ENCODE measurements around the gene NLGN1. TPM values are rescaled to one million over a fixed set of nuclear protein-coding genes. Genes with fewer than 3 reads are reported as not detected.

The NLGN1 gene
- total and polyA plus RNA-seq, 2 experiments from 2014 or later, result 14.3 to 20.1 TPM

- Histone ChIP-seq H3K27ac (peak overlapping the region; percentile 12), H3K27me3 (replicated peaks; ENCODE audit: insufficient read depth) (no peaks in the 10 kb centered on the region), H3K4me3 (no peak overlapping the region), H3K79me2 (ENCODE audit: insufficient read depth) (no peaks in the 10 kb centered on the region), H3K4me1 (ENCODE audit: insufficient read depth) (peaks cover 78% of the 10 kb centered on the region), H2AFZ (no peak overlapping the region), H3K9me2 (ENCODE audit: insufficient read depth) (no peaks in the 10 kb centered on the region), H3K9ac (no peak overlapping the region), H3K4me2 (ENCODE audit: unreplicated experiment) (no peak overlapping the region), H3K36me3 (ENCODE audit: low read depth) (no peaks in the 10 kb centered on the region), H4K20me1 (ENCODE audit: insufficient read depth) (no peaks in the 10 kb centered on the region), H3K9me3 (ENCODE audit: low read depth) (no peaks in the 10 kb centered on the region), H3F3A (ENCODE audit: insufficient read depth) (peaks cover 43% of the 10 kb centered on the region)
- TF ChIP-seq EZH2phosphoT487 (IDR thresholded peaks at IDR 0.05; ENCODE audit: insufficient read depth, low read depth) (no peak), EZH2 (IDR thresholded peaks at IDR 0.05; ENCODE audit: insufficient read depth, poor library complexity, severe bottlenecking) (no peak)
- in situ Hi-C loops (cut with MboI), result no loop called here
- DNase-seq, result peak; percentile 78
- 28 to 30% methylated on average over 4 of the region's 4 CpGs for WGBS, 2 experiments (ENCODE audit: low coverage in 1 of 2, low lambda C conversion rate in 2 of 2, missing lambda C conversion rate in 2 of 2)
Measured at GRCh38 chr3:173745952-173746682, 348.6 kb downstream of the NLGN1 start.

DNA sequence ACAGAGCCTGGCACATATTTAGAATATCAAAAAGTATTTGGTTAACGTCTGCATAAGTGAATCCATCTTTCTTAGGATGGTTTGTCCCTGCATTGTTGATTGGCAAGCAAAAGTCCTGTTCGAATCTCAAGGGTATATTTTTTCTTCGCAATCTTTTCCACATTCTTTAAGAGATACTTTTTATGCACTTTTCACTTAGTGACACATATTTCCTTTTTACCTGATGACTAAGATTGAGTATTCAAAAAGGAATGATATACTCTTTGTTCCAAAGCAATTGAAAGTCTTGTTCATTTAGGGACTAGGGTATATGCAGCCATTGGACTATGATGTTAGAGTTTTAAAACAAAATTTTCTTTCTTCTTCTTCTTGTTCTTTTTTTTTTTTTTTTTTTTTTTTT lies 349.9 kb downstream of the NLGN1 start:
- no peaks in the 10 kb centered on the region for H3K27me3 ChIP-seq (replicated peaks; ENCODE audit: insufficient read depth)
- H3K4me1 ChIP-seq (ENCODE audit: insufficient read depth), result peaks cover 70% of the 10 kb centered on the region
- no peaks in the 10 kb centered on the region for H3K9me3 ChIP-seq (ENCODE audit: low read depth)
- H3K9me2 ChIP-seq (ENCODE audit: insufficient read depth), result no peaks in the 10 kb centered on the region
- no peaks in the 10 kb centered on the region for H3K79me2 ChIP-seq (ENCODE audit: insufficient read depth)
- 22 to 23% methylated on average over 3 of the region's 3 CpGs for WGBS, 2 experiments (ENCODE audit: low coverage in 1 of 2, low lambda C conversion rate in 2 of 2, missing lambda C conversion rate in 2 of 2)
- peak; percentile 64 for DNase-seq
- no peak for TF ChIP-seq EZH2 (IDR thresholded peaks at IDR 0.05; ENCODE audit: insufficient read depth, poor library complexity, severe bottlenecking)
- TF ChIP-seq EZH2phosphoT487 (IDR thresholded peaks at IDR 0.05; ENCODE audit: insufficient read depth, low read depth), result no peak
- in situ Hi-C loops (cut with MboI), result no loop called here
- H3K4me2 ChIP-seq (ENCODE audit: unreplicated experiment), result peak overlapping the region; percentile 16
- no peak overlapping the region for H3K4me3 ChIP-seq
- peaks cover 43% of the 10 kb centered on the region for H3F3A ChIP-seq (ENCODE audit: insufficient read depth)
- H3K36me3 ChIP-seq (ENCODE audit: low read depth), result no peaks in the 10 kb centered on the region
- no peak overlapping the region for H2AFZ ChIP-seq
- H3K9ac ChIP-seq, result no peak overlapping the region
- H4K20me1 ChIP-seq (ENCODE audit: insufficient read depth), result no peaks in the 10 kb centered on the region
- H3K27ac ChIP-seq, result no peak overlapping the region

GRCh38 chr3:173748105-173748504 lies 350.6 kb downstream of the NLGN1 start:
- Histone ChIP-seq H3K9me2 (ENCODE audit: insufficient read depth) (no peaks in the 10 kb centered on the region), H3K79me2 (ENCODE audit: insufficient read depth) (no peaks in the 10 kb centered on the region), H3K4me3 (no peak overlapping the region), H4K20me1 (ENCODE audit: insufficient read depth) (no peaks in the 10 kb centered on the region), H3K9me3 (ENCODE audit: low read depth) (no peaks in the 10 kb centered on the region), H3K4me2 (ENCODE audit: unreplicated experiment) (peak overlapping the region; percentile 16), H3K27ac (no peak overlapping the region), H3K4me1 (ENCODE audit: insufficient read depth) (peaks cover 63% of the 10 kb centered on the region), H3K27me3 (replicated peaks; ENCODE audit: insufficient read depth) (no peaks in the 10 kb centered on the region), H3F3A (ENCODE audit: insufficient read depth) (peaks cover 43% of the 10 kb centered on the region), H3K36me3 (ENCODE audit: low read depth) (no peaks in the 10 kb centered on the region), H3K9ac (no peak overlapping the region), H2AFZ (no peak overlapping the region)
- WGBS, 2 experiments (ENCODE audit: low coverage in 1 of 2, low lambda C conversion rate in 2 of 2, missing lambda C conversion rate in 2 of 2), result 100% methylated on average over 1 of the region's 1 CpG
- in situ Hi-C loops (cut with MboI), result no loop called here
- no peak for DNase-seq
- no peak for TF ChIP-seq EZH2 (IDR thresholded peaks at IDR 0.05; ENCODE audit: insufficient read depth, poor library complexity, severe bottlenecking)
- TF ChIP-seq EZH2phosphoT487 (IDR thresholded peaks at IDR 0.05; ENCODE audit: insufficient read depth, low read depth), result no peak

DNA sequence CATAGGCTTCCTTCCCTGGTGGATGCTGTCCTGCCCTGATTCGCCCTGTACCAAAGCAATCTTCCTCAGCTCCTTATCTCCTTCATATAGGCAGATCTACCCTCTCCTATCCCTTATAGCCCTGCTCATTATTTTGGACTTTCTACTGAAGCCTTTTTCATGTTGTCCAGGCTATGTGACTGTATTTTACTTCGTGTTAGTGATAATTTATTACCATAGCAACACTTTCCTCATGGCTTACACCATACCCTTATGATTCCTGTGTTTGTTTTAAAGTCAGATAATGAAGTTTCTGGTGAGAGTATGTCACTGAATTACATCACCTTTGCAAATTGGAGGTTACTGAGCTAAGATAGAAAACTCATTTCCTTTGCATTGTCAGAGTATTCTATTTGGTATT lies 352.6 kb downstream of the NLGN1 start:
- WGBS, 2 experiments (ENCODE audit: low coverage in 1 of 2, low lambda C conversion rate in 2 of 2, missing lambda C conversion rate in 2 of 2), result 48% methylated on average over 2 of the region's 2 CpGs
- Histone ChIP-seq H3K4me2 (ENCODE audit: unreplicated experiment) (peak overlapping the region; percentile 15), H3K9ac (peak overlapping the region; percentile 53; the same call in 1 of the 2 replicates), H3K4me3 (no peak overlapping the region), H3K4me1 (ENCODE audit: insufficient read depth) (peaks cover 46% of the 10 kb centered on the region), H4K20me1 (ENCODE audit: insufficient read depth) (no peaks in the 10 kb centered on the region), H3K27me3 (replicated peaks; ENCODE audit: insufficient read depth) (no peaks in the 10 kb centered on the region), H3K36me3 (ENCODE audit: low read depth) (no peaks in the 10 kb centered on the region), H3K27ac (peak overlapping the region; percentile 79), H3K79me2 (ENCODE audit: insufficient read depth) (no peaks in the 10 kb centered on the region), H2AFZ (0 out of 2 replicates have a peak overlapping the region, but pooled peaks have one; percentile 5), H3F3A (ENCODE audit: insufficient read depth) (peaks cover 34% of the 10 kb centered on the region), H3K9me2 (ENCODE audit: insufficient read depth) (no peaks in the 10 kb centered on the region), H3K9me3 (ENCODE audit: low read depth) (no peaks in the 10 kb centered on the region)
- TF ChIP-seq EZH2 (IDR thresholded peaks at IDR 0.05; ENCODE audit: insufficient read depth, poor library complexity, severe bottlenecking) (no peak), EZH2phosphoT487 (IDR thresholded peaks at IDR 0.05; ENCODE audit: insufficient read depth, low read depth) (no peak)
- DNase-seq, result peak; percentile 75
- in situ Hi-C loops (cut with MboI), result no loop called here

Measured in GM23248 (cell line).